GM18526 (cell line): ENCODE measurements around the gene EXOG.

Experiments used
- POLR2A ChIP-seq: IDR thresholded peaks from 3 replicates; pipeline ENCODE4 v1.6.1; 2011; ENCODE audit not compliant: insufficient read length; ENCODE audit errors: extremely low read depth

The EXOG gene

DNA sequence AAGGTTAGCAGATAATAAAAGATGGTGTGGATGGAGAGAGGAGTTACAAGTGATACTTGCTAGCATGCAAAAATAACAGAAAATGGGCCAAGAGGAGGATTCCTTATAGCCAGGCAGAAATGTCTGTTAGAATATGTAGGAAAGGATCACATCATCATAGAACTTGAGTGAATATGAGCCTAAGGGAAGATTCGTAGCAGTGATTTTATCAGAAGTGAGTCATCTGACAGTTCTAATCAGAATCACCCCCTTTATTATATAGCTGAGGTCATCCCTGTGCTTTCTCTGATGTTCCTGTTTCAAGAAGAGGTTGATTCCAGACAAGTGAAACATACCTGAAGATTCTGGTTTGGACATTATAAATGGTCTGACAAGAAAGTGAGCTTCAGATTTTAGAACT, 22.9 kb downstream of the EXOG start:
- no peak for TF ChIP-seq POLR2A

GRCh38 chr3:38519651-38520050, 23.5 kb downstream of the EXOG start:
- no peak for TF ChIP-seq POLR2A

DNA sequence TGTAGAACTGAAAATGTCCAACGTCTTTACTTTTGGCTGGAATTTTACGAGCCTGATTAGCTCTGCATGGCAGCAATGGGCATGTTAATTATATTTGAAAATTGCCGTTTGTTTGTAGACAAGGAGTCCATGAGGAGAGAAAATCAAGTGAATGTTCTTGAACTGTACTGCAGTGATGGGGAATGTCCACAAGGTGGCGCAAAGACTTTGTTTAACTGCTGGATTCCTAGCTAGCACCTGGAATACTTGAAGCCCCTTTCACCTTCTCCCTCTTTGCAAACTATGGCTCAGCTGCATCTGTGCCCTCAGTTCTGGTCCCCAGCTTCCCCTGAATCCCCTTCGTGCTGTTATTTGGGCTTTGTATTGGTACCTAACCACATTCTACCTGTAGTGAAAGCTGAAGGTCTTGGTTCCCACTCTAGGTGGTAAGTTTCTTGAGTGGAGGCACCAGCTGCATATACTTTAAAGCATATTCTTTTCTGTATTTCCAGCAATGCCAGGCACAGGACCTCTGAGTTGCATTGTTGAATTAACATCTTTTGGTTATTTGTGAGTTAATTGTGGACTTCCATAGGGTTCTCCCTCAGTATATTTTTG, 25.3 kb downstream of the EXOG start:
- TF ChIP-seq POLR2A: no peak

DNA sequence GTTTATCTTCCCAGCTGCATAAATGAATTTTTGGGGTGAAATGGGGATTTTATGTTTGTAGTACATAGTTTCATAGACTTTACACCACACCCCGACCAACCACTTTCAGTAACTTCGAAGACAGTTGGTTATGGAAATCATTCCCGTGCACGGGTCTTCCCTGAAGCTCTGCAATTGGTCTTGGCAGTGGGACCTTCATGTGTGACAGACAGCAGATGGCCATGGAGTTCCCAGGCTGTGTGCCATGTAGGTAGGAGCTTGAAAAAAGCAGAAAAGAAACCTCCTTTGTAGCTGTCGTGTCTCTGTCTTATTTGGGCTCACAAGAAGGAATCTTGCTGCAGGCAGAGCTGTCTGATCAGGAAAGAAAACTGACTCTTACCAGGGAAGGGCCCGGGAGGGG, 25.9 kb downstream of the EXOG start:
- TF ChIP-seq POLR2A: no peak

- TF ChIP-seq POLR2A: no peak
Observed at GRCh38 chr3:38524141-38524739, 28.1 kb downstream of the EXOG start.

DNA sequence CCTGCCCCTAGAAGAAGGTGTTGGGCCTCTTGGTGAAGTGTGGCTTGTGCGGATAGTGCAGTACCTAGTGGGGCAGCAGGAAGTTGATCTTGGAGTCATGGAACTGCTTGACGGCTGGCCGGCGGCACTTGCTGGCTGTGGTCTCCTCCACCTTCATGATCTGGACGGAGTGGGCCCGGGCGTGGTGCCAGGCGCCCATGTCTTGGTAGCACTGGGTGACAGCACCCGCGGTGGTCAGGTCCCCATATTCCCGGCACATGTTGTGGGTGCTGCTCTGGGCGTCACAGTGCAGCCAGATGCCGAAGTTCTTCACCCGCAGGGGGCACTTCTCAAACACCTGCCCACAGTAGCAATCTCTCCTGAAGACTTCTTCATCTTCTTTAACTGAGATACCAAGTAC, 30.7 kb downstream of the EXOG start:
- TF ChIP-seq POLR2A: no peak

DNA sequence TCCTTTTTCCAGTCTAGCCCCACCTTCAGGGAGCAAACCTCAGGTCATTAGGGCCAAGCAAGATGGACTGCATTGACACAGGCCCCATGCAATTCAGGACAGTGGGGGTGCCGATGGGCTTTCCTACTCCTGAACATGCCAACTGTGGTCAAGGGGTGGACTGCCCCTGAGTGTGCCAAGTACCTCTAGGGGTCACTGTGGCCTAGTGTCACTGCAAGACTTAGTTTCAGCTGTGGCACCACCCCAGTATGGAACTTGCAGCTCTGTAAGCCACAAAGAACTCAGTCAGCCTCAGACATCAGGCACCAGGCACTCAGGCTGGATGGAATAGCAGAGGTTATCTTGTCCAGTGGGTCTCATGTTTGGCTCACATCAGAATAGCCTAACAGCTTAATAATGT, 32.3 kb downstream of the EXOG start:
- no peak for TF ChIP-seq POLR2A

GRCh38 chr3:38532529-38532928, 36.4 kb downstream of the EXOG start:
- no peak for TF ChIP-seq POLR2A

- no peak for TF ChIP-seq POLR2A
Observed at GRCh38 chr3:38533285-38533976, 37.3 kb downstream of the EXOG start.

- TF ChIP-seq POLR2A: no peak
Observed at GRCh38 chr3:38534180-38534579, 38.0 kb downstream of the EXOG start.

GRCh38 chr3:38534604-38535003, 38.5 kb downstream of the EXOG start:
- no peak for TF ChIP-seq POLR2A

GRCh38 chr3:38536671-38537070, 40.5 kb downstream of the EXOG start:
- TF ChIP-seq POLR2A: no peak

DNA sequence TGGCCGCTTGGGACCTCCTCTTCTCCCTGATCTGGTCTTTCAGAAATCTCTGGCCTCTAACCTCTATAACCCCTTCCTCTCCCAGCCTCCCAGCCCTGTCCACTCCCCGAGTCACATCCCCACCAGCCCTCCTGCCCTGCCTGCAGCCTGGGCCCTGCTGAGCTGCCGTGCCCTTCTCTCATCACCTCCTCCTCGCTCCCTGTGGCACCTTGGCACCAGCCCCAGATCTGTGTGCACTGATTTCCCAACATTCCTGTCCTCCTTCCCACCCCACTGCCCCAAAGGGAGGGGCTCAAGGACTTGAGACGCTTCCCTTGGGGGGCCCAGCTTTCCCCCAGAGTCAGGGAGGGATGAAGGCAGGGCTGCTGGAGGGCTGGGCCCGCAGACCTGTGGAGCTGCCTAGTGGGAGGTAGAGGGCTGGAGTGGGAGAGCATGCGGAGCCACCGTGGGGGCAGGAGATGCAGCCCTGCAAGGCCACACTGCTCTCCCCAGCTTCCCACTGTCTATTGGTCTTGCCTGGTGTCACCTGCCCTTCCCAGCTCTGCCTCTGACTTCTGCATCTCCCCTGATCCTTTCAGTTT, 42.7 kb downstream of the EXOG start:
- TF ChIP-seq POLR2A: no peak

GRCh38 chr3:38541806-38542205, 45.7 kb downstream of the EXOG start:
- no peak for TF ChIP-seq POLR2A

- no peak for TF ChIP-seq POLR2A
Observed at GRCh38 chr3:38542401-38543298, 46.5 kb downstream of the EXOG start.

- no peak for TF ChIP-seq POLR2A
Observed at GRCh38 chr3:38543586-38543985, 47.4 kb downstream of the EXOG start.

DNA sequence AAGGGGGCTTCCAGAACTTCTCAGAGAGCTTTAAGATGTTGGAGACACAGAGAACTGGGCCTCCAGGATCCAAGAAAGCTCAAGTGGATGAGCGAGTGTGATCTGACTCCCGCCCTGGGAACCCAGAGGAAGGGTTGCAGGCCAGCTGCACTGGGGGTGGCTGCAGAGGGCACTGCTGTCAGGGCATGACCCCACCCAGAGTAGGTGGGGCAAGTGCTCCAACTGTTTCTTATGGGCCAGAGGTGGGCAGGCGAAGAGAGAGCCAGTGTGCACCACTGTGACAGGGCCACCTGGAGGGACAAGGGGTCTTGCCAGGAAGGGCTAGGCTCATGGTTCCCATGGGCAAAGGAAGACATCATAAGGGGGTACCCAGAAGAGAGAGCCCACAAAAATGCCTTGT, 48.8 kb downstream of the EXOG start:
- no peak for TF ChIP-seq POLR2A
